Fibroblast of skin of back (primary cell): ENCODE data around the gene CDS1.
A peak's percentile ranks its signal among the peaks of the same experiment; 100 is the strongest.
"Not testable (repeated sequence)": the region's sequence is repeated elsewhere in the genome, so short reads cannot be mapped to it uniquely, and the experiment has no call there.

Experiments used
- DNase-seq: peaks from one replicate; pipeline ENCODE4 v3.0.0-alpha.2; 2013

The CDS1 gene

GRCh38 chr4:84614891-84615290, 32.0 kb downstream of the CDS1 start:
- DNase-seq = no peak

DNA sequence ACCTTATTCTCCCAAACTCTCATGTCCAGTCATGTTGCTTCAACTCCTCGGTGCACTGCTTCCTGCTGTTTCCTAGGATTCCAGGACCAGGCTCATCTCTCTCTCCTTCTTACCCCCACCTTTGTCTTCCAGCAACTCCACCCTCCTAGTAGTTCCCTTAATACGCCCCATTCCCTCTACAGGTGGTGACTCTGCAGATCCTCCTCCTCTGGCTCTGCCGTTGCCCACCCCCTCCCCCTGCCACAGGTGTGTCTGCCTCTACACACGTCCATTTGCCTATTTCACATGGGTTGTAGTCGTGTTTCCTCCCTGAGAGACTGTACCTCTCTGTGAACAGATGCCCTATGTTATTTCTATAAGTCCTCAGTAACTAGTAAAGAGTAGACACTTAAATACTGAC, 32.4 kb downstream of the CDS1 start:
- no peak for DNase-seq

GRCh38 chr4:84622959-84623358, 40.0 kb downstream of the CDS1 start:
- DNase-seq = no peak

DNA sequence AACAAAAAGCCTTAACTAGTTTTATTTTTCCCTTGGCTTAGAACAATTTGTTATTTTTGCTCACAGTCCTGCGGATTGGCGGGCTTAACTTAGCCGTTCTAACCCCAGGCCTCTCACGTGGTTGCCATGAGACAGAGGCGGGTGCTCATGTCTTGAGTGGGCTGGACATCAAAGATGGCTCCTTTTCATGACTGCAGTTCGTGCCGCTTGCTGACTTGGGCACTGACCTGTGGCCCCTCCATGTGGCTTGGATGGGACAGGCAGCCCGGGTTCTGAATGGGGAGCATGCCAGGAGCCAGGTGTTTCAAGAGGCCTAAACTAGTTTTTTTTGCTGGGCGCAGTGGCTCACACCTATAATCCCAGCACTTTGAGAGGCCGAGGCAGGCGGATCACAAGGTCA, 40.7 kb downstream of the CDS1 start:
- no peak for DNase-seq

- no peak for DNase-seq
These were observed 43.7 kb downstream of the CDS1 start for GRCh38 chr4:84626673-84627072.

GRCh38 chr4:84631573-84631972, 48.6 kb downstream of the CDS1 start:
- no peak for DNase-seq

DNA sequence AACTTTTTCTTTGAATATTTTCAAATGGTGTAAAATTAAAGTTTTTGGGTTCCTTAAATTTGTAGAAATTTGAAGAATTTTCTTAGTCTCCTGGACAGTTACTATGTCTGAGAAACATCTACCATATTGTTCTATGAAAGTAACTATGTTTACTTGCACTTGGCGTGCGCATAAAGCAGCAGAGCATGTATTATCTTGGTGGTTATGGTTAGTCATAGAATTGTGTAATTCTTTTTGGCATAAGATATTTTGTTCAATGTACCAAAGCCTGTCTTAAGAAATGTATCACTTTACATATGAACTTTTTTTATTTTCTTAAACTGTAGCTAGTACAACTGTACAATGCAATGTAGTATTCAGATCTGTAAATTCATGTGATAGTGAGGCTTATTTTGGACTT, 49.2 kb downstream of the CDS1 start:
- peak; percentile 12 for DNase-seq

DNA sequence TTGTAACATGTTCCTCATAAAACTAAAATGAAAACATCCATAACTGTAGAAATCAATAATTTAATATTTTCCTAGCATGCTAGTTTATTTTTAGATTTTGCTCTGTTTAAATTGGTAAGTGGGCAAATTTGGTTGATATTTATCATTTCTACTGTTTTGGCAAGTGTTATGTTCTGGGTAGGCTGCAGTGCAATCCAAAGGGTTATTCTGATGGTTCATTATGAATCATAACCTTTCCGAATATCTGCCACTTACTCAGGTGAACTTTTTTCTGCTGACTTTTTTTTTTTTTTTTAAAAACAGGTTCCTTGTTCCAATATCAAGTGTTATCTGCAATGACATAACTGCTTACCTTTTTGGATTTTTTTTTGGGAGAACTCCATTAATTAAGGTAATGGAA, 52.0 kb downstream of the CDS1 start:
- DNase-seq = no peak

DNA sequence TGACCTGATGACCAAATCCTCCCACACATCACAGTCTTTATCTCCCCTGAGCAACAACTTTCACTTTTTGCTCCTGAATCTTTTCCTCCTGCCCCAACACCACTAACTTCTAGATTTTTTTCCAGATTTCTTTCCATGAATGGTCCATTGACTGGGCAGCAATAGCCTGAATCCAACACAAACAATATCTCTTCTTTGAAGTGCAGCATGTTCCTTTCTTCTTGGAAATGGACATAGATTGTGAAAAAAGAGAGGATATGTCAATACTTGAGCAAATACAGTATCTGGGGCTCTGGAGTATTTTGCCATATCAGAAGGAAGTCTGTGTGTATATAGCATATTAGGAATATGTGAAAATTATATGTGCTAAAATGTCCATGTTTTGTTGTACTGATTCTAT, 55.2 kb downstream of the CDS1 start:
- no peak for DNase-seq

GRCh38 chr4:84639145-84639544, 56.2 kb downstream of the CDS1 start:
- DNase-seq = no peak

DNA sequence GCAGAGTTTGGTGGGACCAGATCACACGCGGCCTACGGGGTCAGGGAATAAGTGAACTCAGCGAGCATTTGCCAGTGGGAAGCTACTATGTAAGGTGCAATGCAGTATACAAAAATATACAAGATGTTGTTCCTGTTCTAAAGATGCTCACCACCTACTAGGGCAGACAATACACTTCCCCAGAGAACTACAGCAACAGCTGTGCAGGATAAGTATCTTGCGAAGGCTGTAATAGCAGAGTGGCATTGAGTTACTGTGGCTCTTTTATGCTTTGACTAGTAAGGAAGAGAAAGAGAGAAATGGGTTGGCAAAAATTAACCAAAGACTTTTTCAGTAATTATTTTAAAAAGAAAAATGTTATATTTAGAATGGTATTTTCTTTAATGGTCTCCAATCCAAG, 61.2 kb downstream of the CDS1 start:
- DNase-seq = no peak

GRCh38 chr4:84647312-84647884, 64.5 kb downstream of the CDS1 start:
- no peak for DNase-seq

DNA sequence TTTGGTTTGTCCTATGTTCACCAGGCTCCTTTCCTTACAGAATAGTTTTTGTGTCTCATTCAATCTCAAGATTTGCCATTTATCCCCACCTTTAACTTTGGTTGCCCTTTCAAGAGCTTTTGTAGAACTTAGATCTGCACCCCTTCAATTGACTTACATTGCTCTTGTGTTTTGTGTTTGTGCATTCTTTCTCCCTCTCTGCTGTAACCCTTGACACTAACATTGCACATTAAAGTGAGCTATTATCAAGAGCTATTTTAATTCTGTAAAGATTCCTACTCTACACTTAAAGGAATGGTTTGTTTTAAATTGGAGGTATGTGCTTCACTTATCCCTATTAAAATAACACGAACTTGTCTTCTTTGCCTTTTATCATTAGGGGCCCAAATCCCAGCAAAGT, 65.3 kb downstream of the CDS1 start:
- DNase-seq = no peak

GRCh38 chr4:84648863-84649647, 66.1 kb downstream of the CDS1 start:
- DNase-seq = no peak

GRCh38 chr4:84651499-84651898, 68.6 kb downstream of the CDS1 start:
- DNase-seq = peak; percentile 3

GRCh38 chr4:84652478-84652877, 69.6 kb downstream of the CDS1 start:
- no peak for DNase-seq

- DNase-seq = no peak
These were observed 77.7 kb downstream of the CDS1 start for GRCh38 chr4:84660606-84661005.

DNA sequence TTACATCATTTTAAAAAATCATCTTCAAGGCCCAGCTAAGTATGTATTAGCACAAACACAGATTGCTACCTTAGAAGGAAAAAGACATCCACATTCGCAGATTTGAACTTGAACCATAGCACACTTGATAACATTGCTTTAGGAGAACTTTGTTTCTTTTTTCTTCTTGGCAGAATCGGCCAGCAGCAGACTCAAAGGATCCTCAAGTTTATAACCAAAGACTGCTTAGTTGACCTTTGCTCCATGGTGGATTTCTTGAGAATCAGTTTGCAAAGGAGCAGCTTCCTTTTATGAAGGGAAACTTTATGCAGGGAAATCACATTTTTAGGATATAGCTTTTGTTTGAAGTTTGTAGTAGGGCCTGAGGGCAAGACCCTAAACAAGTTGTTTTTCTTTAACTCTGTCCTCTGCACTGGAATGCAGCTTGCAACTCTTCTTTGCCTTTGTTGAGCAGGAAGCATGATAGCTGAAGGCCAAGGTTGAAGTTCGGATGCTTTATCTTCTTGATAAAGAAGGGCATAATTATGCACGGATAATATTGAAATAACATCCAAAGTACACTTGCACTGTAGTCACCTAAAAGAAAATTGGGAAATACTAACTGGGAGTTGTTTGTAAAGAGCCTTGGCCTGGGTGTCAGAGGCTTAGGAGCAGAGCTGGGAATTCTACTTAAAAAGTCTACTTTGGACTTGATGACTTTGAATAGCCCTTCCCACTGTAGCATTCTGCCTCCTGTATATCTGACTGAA, 78.4 kb downstream of the CDS1 start:
- no peak for DNase-seq

DNA sequence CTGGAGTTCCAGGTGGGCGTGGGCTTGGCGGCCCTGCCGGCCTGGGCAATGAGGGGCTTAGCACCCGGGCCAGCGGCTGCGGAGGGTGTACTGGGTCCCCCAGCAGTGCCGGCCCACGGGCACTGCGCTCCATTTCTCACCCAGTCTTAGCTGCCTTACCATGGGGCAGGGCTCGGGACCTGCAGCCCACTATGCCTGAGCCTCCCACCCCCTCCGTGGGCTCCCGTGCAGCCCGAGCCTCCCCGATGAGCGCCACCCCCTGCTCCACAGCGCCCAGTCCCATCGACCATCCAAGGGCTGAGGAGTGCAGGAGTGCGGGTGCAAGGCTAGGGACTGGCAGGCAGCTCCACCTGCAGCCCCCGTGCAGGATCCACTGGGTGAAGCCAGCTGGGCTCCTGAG, 81.8 kb downstream of the CDS1 start:
- DNase-seq = not testable (repeated sequence)

DNA sequence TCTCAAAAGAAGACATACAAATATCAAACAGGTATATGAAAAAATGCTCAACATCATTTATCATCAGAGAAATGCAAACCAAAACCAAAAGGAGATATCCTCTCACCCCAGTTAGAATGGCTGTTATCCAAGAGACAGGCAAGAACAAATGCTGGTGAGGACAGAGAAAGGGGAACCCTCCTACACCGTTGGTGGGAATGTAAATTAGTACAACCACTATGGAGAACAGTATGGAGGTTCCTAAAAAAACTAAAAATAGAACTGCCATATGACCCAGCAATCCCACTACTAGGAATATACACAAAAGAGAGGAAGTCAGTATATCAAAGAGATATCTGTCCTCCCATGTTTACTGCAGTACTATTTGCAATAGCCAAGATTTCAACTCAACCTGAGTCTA, 83.5 kb downstream of the CDS1 start:
- DNase-seq = no peak

DNA sequence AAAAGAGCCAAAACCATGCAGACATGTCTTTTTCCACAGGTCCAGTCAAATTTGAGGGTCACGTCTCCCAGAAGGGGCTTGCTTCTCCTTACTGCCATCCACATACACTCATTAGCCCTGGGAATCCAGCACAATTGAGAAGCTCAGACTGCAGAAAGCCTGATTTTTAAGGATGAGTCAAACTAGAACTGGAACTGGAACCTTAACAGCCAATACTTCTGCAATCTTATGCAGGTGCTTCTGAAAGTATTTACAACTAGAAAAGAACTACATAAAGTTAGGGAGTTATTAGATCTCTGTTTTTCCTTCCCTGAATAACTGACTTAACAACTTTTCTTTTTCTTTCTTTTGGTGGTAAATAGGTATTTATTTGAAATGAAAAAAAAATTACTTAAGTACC, 86.3 kb downstream of the CDS1 start:
- no peak for DNase-seq

- no peak for DNase-seq
These were observed 89.2 kb downstream of the CDS1 start for GRCh38 chr4:84672177-84672576.

GRCh38 chr4:84673475-84674240, 90.7 kb downstream of the CDS1 start:
- peak; percentile 94 for DNase-seq
